HL-60/S4 treated with retinoic acid at 250 ng/mL for 4 days and 3 days (cell line): Measurements from ENCODE around the gene SMIM1.

Experiments used
- in situ Hi-C: fragments of 300-500 bp; cut with MboI; formaldehyde crosslinking; loops from 2 replicates; pipeline ENCODE4 v1.7.0; 2022; ENCODE audit warnings: low sequenced_read_pairs

Gene SMIM1

GRCh38 chr1:3753656-3754454, 18.7 kb upstream of the SMIM1 start:
- in situ Hi-C loops: no loop called here

- in situ Hi-C loops: no loop called here
These were observed 16.2 kb upstream of the SMIM1 start for GRCh38 chr1:3756394-3756793.

DNA sequence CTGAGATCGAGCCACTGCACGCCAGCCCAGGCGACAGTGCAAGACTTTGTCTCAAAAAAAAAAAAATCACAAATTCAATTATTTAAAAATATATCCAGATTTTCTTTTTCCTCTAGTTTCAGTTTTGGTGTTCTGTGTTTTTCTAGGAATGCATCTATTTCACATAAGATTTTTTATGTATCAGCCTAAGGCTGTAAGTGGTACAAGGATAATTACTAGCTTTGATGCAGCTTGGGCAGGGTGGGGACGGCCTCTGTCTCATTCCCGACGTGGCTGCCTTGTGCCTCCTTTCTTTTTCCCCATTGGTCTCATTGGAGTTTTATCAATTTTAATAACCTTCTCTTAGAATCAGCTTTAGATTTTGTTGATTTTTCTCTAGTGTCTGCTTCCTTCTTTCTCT, 13.4 kb upstream of the SMIM1 start:
- in situ Hi-C loops: no loop called here

DNA sequence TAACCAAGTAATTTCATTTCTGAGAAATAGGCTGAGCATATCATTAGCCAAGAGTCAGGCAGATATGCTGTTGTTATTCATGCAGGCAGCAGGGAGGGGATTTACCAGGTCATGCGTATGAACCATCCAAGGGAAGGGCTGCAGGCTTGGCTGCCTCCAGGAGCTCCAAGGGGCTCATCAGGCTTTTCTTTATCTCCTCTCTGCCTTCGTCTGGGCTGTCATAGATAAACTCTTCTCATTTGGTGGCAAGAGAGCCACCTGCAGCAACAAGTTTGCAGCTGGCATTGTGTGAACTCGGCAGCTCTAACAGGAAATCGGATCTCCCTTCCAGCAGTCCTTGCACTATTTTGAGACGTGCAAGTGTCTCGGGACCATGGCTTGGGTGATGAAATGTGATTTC, 12.8 kb upstream of the SMIM1 start:
- in situ Hi-C loops: no loop called here

GRCh38 chr1:3761296-3762010, 11.1 kb upstream of the SMIM1 start:
- in situ Hi-C loops: no loop called here

DNA sequence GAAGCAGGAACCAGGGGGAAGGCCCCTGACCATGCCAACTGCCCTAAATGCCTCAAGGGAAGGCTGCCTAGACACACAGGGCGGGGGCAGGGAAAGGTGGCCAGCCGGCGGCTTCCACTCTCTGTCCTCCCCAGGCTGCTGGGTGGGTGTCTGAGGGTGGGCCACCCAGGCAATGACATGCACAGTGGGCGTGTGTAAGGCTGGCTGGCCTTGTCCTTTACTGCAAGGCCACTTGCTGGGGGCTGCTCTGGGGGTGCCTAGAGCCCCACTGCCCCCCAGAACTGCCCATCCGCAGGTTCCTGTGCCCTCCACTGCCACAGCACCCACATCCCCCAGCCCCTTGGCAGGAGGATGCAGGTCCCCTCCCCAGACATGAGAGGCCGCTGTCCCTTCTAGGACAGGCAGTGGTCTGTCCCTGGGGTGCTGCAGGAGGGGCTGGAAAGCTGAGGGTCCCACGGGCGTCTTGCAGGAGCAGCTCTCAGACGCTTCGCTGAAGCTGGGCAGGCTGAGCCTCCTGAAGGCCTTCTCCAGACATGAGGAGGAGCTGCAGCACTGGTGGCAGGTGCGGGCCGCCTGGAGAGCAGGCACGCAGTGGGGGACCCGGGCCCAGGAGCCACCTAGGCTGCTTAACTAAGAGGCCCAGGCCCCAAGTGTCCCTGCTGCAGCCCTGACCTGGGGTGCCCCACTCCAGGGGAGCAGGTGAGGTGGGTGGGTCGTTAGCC, 10.2 kb upstream of the SMIM1 start:
- in situ Hi-C loops: no loop called here

DNA sequence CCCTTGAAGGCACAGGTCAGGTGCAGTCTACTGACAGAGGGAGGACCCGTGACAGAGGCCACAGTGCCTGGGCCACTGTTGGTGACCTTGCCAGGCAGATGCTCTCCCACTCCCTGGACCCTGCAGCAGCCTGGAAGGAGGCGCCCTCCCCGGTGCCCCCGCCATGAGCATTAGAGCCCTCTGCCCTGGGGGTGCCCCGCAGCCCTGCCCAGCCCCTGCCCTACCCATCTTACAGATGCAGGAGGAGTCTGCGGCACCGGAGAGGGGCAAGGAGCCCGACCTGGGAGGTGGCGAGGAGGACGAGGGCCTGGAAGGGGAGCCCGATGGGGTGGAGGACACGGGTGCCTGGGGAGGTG, 9.7 kb upstream of the SMIM1 start:
- in situ Hi-C loops: no loop called here

DNA sequence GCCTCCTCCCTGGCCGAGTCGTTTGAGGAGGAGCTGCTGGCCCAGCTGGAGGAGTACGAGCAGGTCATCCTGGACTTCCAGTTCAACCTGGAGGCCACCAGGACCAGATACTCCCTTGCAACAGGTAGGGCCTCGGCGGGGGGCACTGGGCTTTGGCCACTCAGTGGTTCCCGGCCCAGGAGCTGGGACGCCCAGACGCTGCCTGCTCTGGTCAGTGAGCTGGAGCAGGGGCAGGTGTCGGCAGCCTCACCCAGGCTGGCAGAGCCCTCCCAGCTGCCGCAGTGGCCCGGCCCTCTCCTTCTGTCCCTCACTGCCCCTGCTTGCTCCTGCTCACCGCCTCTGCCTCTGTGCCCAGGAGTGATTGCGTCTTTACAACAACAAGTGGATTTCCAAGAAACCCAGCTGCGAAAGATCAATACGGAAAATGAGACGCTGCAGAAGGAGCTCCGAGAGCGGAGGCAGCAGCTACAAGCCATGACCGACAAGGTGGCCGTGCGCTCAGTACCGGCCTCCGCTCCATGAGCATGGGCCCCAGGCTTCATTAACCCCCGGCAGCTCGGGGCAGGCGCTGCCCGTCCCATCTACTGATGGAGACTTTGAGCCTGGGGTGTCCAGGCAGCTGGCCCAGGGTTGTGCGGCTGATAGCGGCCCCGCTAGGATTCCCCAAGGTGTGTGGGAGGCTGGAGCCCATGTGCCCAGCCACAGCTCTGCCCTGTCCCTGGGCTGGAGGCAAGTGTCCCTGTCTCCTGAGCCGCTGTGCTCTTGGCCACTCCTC, 9.0 kb upstream of the SMIM1 start:
- in situ Hi-C loops: no loop called here

GRCh38 chr1:3767328-3767925, 5.1 kb upstream of the SMIM1 start:
- in situ Hi-C loops: no loop called here

DNA sequence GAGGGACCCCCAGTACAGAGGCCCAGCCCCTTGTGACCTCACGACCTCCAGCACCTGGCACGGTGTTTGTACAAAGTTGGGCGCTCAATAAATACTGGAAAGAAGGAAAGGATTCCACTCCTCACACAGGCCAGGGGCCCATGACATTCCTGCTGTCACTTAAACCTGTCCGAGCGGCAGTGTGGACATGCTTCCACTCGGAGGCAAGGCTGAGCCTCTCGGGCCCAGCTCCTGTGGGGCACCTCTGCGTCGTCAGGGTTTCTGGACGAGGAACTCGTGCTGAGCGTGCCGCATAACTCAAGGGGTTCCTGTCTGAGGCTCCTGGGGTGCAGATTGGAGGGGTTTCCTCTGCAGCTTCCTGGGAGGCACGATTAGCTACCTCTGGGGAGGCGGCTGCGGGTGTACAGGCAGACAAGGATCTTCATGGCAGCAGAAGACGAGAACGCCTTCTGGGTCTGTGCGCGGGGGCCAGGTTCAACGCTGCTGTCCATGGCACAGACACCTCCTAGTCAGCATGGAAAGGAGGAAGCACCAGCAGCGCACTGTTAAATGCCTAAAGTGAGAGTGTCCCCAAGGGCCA, 3.6 kb upstream of the SMIM1 start:
- in situ Hi-C loops: no loop called here

DNA sequence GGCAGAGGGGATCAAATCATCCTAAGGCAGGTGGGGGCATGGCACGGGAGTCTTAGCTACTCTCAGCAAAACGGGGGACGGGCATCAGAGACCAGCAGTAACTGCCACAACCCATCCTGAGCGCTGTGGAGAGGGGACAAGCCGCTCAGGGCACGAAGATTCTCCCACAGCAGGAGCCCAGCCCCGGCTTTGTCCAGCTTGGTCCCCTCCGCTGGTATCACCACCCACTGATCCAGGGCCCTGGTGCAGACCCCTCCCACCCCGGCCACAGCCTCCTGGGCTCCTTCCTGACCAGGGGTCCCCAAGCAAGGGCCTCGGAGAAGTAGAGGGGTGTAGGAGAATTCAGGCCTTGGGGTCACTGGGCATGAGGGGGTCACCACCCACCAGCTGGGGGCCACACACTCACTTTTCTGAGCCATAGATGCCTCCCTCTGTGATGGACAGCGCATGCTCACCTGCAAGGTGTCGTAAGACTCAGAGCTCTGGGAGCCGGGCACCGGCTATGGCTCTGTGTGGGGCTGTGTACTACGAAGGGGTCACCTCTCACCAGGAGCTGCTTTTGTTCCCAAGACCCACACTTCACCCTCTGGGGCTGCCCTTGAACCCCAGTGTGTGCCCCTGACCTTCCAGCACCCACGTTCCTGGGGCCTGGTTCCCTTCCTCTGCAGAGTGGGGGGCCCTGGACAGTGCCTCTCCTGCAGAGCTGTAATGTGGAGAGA, 2.3 kb upstream of the SMIM1 start:
- in situ Hi-C loops: no loop called here

DNA sequence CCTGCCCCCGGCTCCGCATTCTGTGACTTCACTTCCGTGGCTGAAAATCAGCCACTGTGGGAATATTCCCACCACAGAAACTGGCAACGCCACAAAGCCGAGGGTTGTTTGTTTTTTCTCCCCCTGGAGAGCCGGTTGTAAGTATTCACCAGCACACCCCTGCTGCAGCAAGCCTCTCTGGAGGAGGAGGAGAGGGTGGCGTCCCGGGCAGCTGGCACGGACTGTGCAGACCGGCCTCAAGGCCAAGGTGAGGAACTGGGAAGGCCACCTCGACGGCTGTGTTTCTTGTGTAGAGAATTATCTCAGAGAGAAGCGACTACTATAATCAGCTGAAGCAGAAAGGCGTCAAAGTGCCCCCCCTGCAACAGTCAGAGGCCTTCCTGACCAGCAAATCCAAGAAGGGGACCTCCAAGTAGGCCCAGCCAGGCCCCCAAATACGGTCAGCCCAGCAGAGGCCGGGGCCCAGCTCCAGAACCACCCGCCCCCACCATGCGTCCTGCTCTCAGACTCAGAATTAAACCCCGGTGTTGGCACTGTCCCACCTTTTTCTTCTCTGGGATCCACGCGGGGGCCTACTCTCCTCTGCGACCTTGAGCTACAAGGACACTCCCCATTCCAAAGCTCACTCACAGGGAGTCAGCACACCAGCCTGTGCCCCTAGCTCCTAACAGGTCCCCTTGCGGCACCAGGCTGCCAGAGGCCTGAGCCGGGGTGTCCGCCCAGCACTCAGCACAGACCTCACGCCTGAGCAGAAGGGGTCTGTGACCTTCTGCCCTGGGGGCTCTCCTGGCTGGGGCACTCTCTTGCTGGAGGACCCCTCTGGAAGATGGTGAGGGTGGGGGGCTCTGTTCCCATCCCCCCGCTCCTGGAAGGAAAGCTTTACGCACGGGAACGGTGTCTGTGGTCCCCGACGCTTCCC, 1.2 kb upstream of the SMIM1 start:
- in situ Hi-C loops: no loop called here

GRCh38 chr1:3772027-3772714, 378 bp upstream of the SMIM1 start:
- in situ Hi-C loops: no loop called here

GRCh38 chr1:3773572-3774275, 1.2 kb downstream of the SMIM1 start:
- in situ Hi-C loops: no loop called here

GRCh38 chr1:3774276-3774945, 1.9 kb downstream of the SMIM1 start:
- in situ Hi-C loops: no loop called here

DNA sequence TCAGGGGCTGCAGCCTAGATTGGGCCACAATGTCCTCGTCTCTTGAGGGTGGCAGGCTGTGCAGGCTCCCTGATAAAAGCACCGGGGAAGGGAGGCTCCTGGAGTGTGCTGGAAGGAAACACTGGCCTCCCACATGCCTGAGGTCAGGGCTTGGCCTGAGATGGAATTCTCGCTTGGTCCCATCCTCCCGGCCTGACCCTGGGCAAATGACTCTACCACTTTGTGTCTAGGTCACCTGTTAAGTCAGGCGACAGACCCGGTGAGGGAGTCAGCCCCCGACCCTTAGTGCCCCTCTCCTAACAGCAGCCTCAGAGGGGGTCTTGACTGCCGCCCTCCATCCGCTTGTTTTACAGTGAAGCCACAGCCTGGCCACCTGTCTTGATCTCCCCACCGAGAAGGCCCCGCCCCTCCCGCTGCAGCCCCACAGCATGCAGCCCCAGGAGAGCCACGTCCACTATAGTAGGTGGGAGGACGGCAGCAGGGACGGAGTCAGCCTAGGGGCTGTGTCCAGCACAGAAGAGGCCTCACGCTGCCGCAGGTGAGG, 2.5 kb downstream of the SMIM1 start:
- in situ Hi-C loops: no loop called here
